ENCODE measurements around the gene PIBF1. TPM values are rescaled to one million over a fixed set of nuclear protein-coding genes. Genes with fewer than 3 reads are reported as not detected.

Gene PIBF1
- total and polyA plus RNA-seq, 10 of the 15 experiments (the other 5 are each of a cell fraction or from before 2014, with no cell fraction given), result 6.4 to 24.5 (median 11.1) TPM

GRCh38 chr13:73062468-73062867 lies 280.5 kb downstream of the PIBF1 start (continued):
- TF ChIP-seq, protein P1, sequence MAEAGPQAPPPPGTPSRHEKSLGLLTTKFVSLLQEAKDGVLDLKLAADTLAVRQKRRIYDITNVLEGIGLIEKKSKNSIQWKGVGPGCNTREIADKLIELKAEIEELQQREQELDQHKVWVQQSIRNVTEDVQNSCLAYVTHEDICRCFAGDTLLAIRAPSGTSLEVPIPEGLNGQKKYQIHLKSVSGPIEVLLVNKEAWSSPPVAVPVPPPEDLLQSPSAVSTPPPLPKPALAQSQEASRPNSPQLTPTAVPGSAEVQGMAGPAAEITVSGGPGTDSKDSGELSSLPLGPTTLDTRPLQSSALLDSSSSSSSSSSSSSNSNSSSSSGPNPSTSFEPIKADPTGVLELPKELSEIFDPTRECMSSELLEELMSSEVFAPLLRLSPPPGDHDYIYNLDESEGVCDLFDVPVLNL (IDR thresholded peaks at IDR 0.05; ENCODE audit: low read depth, low read length), result no peak
- TF ChIP-seq, protein P2, sequence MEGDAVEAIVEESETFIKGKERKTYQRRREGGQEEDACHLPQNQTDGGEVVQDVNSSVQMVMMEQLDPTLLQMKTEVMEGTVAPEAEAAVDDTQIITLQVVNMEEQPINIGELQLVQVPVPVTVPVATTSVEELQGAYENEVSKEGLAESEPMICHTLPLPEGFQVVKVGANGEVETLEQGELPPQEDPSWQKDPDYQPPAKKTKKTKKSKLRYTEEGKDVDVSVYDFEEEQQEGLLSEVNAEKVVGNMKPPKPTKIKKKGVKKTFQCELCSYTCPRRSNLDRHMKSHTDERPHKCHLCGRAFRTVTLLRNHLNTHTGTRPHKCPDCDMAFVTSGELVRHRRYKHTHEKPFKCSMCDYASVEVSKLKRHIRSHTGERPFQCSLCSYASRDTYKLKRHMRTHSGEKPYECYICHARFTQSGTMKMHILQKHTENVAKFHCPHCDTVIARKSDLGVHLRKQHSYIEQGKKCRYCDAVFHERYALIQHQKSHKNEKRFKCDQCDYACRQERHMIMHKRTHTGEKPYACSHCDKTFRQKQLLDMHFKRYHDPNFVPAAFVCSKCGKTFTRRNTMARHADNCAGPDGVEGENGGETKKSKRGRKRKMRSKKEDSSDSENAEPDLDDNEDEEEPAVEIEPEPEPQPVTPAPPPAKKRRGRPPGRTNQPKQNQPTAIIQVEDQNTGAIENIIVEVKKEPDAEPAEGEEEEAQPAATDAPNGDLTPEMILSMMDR (IDR thresholded peaks at IDR 0.05 in 2 of 3, conservative IDR thresholded peaks at IDR 0.05 in 1 of 3; ENCODE audit: control insufficient read depth in 2 of 3, extremely low read depth in 1 of 3, insufficient read depth in 1 of 3, low read depth in 3 of 3, low read length in 3 of 3), result no peak
- no peak for TF ChIP-seq ATF3 (IDR thresholded peaks at IDR 0.05; ENCODE audit: borderline replicate concordance, extremely low read depth, low read depth, low read length)

GRCh38 chr13:73063166-73063565 lies 281.2 kb downstream of the PIBF1 start:
- H2AFZ ChIP-seq (ENCODE audit: control insufficient read depth, low read depth, low read length), result no peak overlapping the region
- H3K27ac ChIP-seq (ENCODE audit: control insufficient read depth, insufficient read depth), result no peak overlapping the region
- CTCF ChIA-PET, result no interaction called here
- H3K79me2 ChIP-seq (ENCODE audit: control insufficient read depth, insufficient read depth, low read length), result no peaks in the 10 kb centered on the region
- SMC1A ChIA-PET (ENCODE audit: uncharacterized antibody, unreplicated experiment), result interaction anchor here (1.0 to 1.3 kb wide), 2 partner anchors 9 to 12 kb away, joined by 4 to 6 read pairs; no protein-coding TSS in a partner anchor
- POLR2A ChIA-PET, result no interaction called here
- WGBS (ENCODE audit: insufficient coverage, insufficient replicate concordance, low lambda C conversion rate, missing lambda C conversion rate), result 83% methylated on average over 3 of the region's 3 CpGs
- in situ Hi-C loops (cut with MboI) (no loop called here), intact Hi-C loops (cut with micrococcal nuclease; ENCODE audit: unreplicated experiment) (no loop called here)
- ATAC-seq, result no peak
- H3K36me3 ChIP-seq (ENCODE audit: control insufficient read depth in 2 of 2, insufficient read depth in 2 of 2, low read length in 1 of 2), result no peaks in the 10 kb centered on the region
- peaks cover 3% of the 10 kb centered on the region; the same call in 1 of the 2 replicates for H3K4me1 ChIP-seq (ENCODE audit: control insufficient read depth, insufficient read depth, low read length)
- peaks cover 0 to 4% of the 10 kb centered on the region in 2 experiments; a peak in 2 of 4 replicates for H3K27me3 ChIP-seq (replicated peaks in 1 of 2; ENCODE audit: control insufficient read depth in 2 of 2, insufficient read depth in 2 of 2, low read length in 1 of 2)
- RAD21 ChIA-PET (ENCODE audit: unreplicated experiment), result no interaction called here
- H3K9ac ChIP-seq (ENCODE audit: control insufficient read depth, insufficient read depth, low read length), result no peak overlapping the region
- no peak overlapping the region for H3K4me3 ChIP-seq
- TF ChIP-seq EZH2 (IDR thresholded peaks at IDR 0.05; ENCODE audit: borderline replicate concordance, control insufficient read depth, low read depth, low read length) (no peak), FOXK2 (IDR thresholded peaks at IDR 0.05) (no peak), STAT1 (conservative IDR thresholded peaks at IDR 0.05) (no peak), BMI1 (IDR thresholded peaks at IDR 0.05; ENCODE audit: borderline replicate concordance) (no peak), MEF2A (IDR thresholded peaks at IDR 0.05; ENCODE audit: insufficient read depth, low read depth, low read length) (no peak), TCF12 (IDR thresholded peaks at IDR 0.05; ENCODE audit: low read depth, low read length) (no peak), TAF1 (IDR thresholded peaks at IDR 0.05; ENCODE audit: borderline replicate concordance, low read depth, low read length) (no peak), ATF3 (IDR thresholded peaks at IDR 0.05; ENCODE audit: borderline replicate concordance, extremely low read depth, low read depth, low read length) (no peak), CHD4 (IDR thresholded peaks at IDR 0.05) (no peak), MYC (IDR thresholded peaks at IDR 0.05; ENCODE audit: insufficient read depth, insufficient read length, insufficient replicate concordance, low read length, severe bottlenecking) (no peak), USF1 (IDR thresholded peaks at IDR 0.05; ENCODE audit: borderline replicate concordance, extremely low read length, insufficient read depth, low read depth, low read length) (no peak), JUND (IDR thresholded peaks at IDR 0.05; ENCODE audit: low read depth, low read length) (no peak)
- no peak for FAIRE-seq
- no peak overlapping the region for H3K4me2 ChIP-seq (ENCODE audit: control insufficient read depth, insufficient read depth)
- H4K20me1 ChIP-seq (ENCODE audit: control insufficient read depth, insufficient read depth), result no peaks in the 10 kb centered on the region
- DNase-seq (ENCODE audit: low read depth, low spot score), result no peak
- no peaks in the 10 kb centered on the region for H3K9me3 ChIP-seq (replicated peaks; ENCODE audit: control insufficient read depth, insufficient read depth, low read length)
- no TSS peak for BruUV-seq (replicated peaks)

Data from GM12878 (cell line).